Measurements from ENCODE around the gene ZNF630.

- no peak for TF ChIP-seq GATA2 (IDR thresholded peaks at IDR 0.05; ENCODE audit: low read depth, low read length)
- no peak for TF ChIP-seq GATA3 (IDR thresholded peaks at IDR 0.05; ENCODE audit: low read depth, low read length)
Measured at GRCh38 chrX:48064261-48064660, 7.2 kb downstream of the ZNF630 start.

Data from SH-SY5Y (cell line).